Type B pancreatic cell (in vitro differentiated cells): ENCODE measurements around the gene POU6F1. TPM values are rescaled to one million over a fixed set of nuclear protein-coding genes. Genes with fewer than 3 reads are reported as not detected.

Experiments used
- DNase-seq: peaks from one replicate; pipeline ENCODE4 v3.0.0; 2021; ENCODE audit warnings: mixed read lengths; ENCODE audit not compliant: unreplicated experiment; ENCODE audit errors: extremely low spot score
- H3K27ac Mint-ChIP-seq: 2 replicates; pipeline ENCODE4 v1.8.0; 2021; ENCODE audit warnings: mild to moderate bottlenecking, mixed read lengths
- H3K27me3 Mint-ChIP-seq: 2 replicates; pipeline ENCODE4 v1.8.0; 2021; ENCODE audit warnings: mixed read lengths
- H3K36me3 Mint-ChIP-seq: 2 replicates; pipeline ENCODE4 v1.8.0; 2021; ENCODE audit warnings: mixed read lengths
- H3K4me1 Mint-ChIP-seq: one replicate; pipeline ENCODE4 v1.8.0; 2021; ENCODE audit warnings: mixed read lengths; ENCODE audit not compliant: unreplicated experiment
- H3K4me3 Mint-ChIP-seq: 2 replicates; pipeline ENCODE4 v1.8.0; 2021; ENCODE audit warnings: mild to moderate bottlenecking, mixed read lengths
- H3K9me3 Mint-ChIP-seq: 2 replicates; pipeline ENCODE4 v1.8.0; 2021; ENCODE audit warnings: mixed read lengths
- CTCF ChIP-seq: fragments of 200-600 bp; sonication (generic); conservative IDR thresholded peaks from 2 replicates; pipeline ENCODE4 v1.5.0; 2021; ENCODE audit warnings: antibody characterized with exemption, mild to moderate bottlenecking
- total RNA-seq: library from RNA; stranded (reverse); gene quantifications from 2 replicates; pipeline ENCODE4 v1.2.1, GENCODE V29; 2021; ENCODE audit warnings: low replicate concordance

Gene POU6F1
- total RNA-seq, 1 donor from 2014 or later = 6.6 TPM

GRCh38 chr12:51192284-51192671, 25.6 kb downstream of the POU6F1 start:
- Mint-ChIP-seq H3K27ac (no peak overlapping the region), H3K36me3 (no peaks in the 10 kb centered on the region), H3K4me1 (peaks cover 4% of the 10 kb centered on the region), H3K9me3 (no peaks in the 10 kb centered on the region), H3K4me3 (no peak overlapping the region), H3K27me3 (no peaks in the 10 kb centered on the region)
- DNase-seq = no peak
- no peak for TF ChIP-seq CTCF

GRCh38 chr12:51191516-51192283, 26.2 kb downstream of the POU6F1 start:
- no peak overlapping the region for H3K4me3 Mint-ChIP-seq
- H3K9me3 Mint-ChIP-seq = no peaks in the 10 kb centered on the region
- no peaks in the 10 kb centered on the region for H3K27me3 Mint-ChIP-seq
- H3K27ac Mint-ChIP-seq = no peak overlapping the region
- TF ChIP-seq CTCF = no peak
- DNase-seq = no peak
- H3K4me1 Mint-ChIP-seq = peaks cover 4% of the 10 kb centered on the region
- no peaks in the 10 kb centered on the region for H3K36me3 Mint-ChIP-seq

GRCh38 chr12:51190820-51191219, 27.0 kb downstream of the POU6F1 start:
- Mint-ChIP-seq H3K27ac (no peak overlapping the region), H3K27me3 (no peaks in the 10 kb centered on the region), H3K36me3 (no peaks in the 10 kb centered on the region), H3K4me1 (peaks cover 4% of the 10 kb centered on the region), H3K9me3 (no peaks in the 10 kb centered on the region), H3K4me3 (no peak overlapping the region)
- DNase-seq = no peak
- no peak for TF ChIP-seq CTCF

- Mint-ChIP-seq H3K27ac (no peak overlapping the region), H3K9me3 (no peaks in the 10 kb centered on the region), H3K4me3 (no peak overlapping the region), H3K27me3 (no peaks in the 10 kb centered on the region), H3K36me3 (no peaks in the 10 kb centered on the region), H3K4me1 (peaks cover 4% of the 10 kb centered on the region)
- no peak for TF ChIP-seq CTCF
- no peak for DNase-seq
Measured at GRCh38 chr12:51189790-51190355, 28.0 kb downstream of the POU6F1 start.

- Mint-ChIP-seq H3K36me3 (no peaks in the 10 kb centered on the region), H3K27ac (no peak overlapping the region), H3K4me3 (no peak overlapping the region), H3K9me3 (no peaks in the 10 kb centered on the region), H3K4me1 (peaks cover 9% of the 10 kb centered on the region), H3K27me3 (no peaks in the 10 kb centered on the region)
- DNase-seq = no peak
- TF ChIP-seq CTCF = no peak
Measured at GRCh38 chr12:51188359-51189051, 29.4 kb downstream of the POU6F1 start.
